A673 (cell line): ENCODE data around the gene NTNG1.

Source experiments
- EZH2 ChIP-seq: fragments of 200-600 bp; sonication (generic); IDR thresholded peaks from 2 replicates; pipeline ENCODE4 v1.6.1; 2017; ENCODE audit warnings: borderline replicate concordance, low read depth, mild to moderate bottlenecking, mixed read lengths, antibody characterized with exemption, low read length; ENCODE audit not compliant: poor library complexity, severe bottlenecking
- TF ChIP-seq, protein P1 (sequence below): fragments of 300-800, 200-600 bp; sonication (generic); conservative IDR thresholded peaks from 2 replicates; pipeline ENCODE4 v1.5.1; 2017; ENCODE audit warnings: low read depth, mild to moderate bottlenecking, antibody characterized with exemption, low read length, moderate library complexity, mixed read lengths

DNA sequence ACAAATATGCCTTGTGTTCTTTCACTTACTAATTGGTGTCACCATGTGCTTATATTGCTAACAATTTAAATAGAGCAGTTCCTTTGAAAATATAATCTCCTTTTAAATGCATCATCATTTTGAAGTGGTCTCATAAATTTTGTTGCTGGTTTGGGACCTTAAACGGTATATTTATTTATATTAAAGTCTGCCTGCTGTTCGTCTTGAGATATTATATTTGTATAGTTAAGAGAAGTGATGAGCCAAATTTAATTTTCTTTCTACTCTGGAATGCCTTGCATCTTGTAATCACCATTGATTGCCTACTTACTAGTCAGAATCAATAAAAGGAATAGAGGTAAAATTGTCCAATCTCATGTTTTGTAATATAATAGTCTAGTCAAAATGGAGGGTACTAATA lies 91.6 kb downstream of the NTNG1 start:
- TF ChIP-seq, protein P1, sequence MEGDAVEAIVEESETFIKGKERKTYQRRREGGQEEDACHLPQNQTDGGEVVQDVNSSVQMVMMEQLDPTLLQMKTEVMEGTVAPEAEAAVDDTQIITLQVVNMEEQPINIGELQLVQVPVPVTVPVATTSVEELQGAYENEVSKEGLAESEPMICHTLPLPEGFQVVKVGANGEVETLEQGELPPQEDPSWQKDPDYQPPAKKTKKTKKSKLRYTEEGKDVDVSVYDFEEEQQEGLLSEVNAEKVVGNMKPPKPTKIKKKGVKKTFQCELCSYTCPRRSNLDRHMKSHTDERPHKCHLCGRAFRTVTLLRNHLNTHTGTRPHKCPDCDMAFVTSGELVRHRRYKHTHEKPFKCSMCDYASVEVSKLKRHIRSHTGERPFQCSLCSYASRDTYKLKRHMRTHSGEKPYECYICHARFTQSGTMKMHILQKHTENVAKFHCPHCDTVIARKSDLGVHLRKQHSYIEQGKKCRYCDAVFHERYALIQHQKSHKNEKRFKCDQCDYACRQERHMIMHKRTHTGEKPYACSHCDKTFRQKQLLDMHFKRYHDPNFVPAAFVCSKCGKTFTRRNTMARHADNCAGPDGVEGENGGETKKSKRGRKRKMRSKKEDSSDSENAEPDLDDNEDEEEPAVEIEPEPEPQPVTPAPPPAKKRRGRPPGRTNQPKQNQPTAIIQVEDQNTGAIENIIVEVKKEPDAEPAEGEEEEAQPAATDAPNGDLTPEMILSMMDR = no peak
- TF ChIP-seq EZH2 = no peak
